Stimulated activated CD4-positive, alpha-beta T cell treated with anti-CD3 and anti-CD28 coated beads, Interleukin-15, amount 100 ng/mL, for 1 hour (primary cell): Measurements from ENCODE around the gene OXCT2.
"Not testable (repeated sequence)": the region's sequence is repeated elsewhere in the genome, so short reads cannot be mapped to it uniquely, and the experiment has no call there.

Experiments
- DNase-seq, 2 donors: peaks; one replicate each; pipeline ENCODE4 v3.0.0-alpha.2; 2020; ENCODE audit warnings: low read depth in 1 of 2, low spot score in 1 of 2

The OXCT2 gene

DNA sequence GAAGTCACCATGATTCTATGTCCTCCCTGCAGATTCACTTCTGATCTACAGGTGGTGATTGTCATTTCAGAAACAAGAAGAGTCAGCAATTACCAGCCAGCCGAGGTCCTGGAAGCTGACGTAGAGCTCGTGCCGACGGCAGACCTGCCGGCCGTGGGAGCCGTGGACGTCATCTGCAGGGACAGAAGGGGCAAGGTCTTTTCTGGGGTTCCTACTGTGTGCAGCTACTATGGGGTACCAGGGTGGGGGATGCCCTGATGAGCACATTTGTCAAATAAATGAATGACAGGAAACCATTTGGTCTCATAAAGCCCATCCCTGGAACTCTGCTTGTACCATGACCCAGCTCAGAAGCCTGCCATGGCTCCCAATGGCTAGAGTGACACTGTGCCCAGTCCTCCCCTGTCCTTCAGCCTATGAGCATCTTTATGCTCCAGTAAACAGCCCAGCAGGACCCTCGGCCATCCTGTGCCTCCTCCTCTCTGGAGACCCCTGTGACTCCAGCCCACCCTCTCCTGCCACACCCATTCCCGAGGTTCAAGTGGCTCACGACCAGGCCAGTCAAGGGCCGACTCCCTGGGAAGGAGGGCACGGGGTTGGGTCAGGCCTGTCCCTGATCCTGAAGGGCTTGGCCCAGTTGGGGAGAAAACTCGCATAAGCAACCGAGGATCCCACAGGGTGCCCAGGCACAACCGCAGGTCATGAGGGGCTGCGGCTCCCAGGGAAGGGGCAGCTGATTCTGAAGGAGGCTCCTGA, 7.4 kb downstream of the OXCT2 start:
- not testable (repeated sequence) for DNase-seq

- DNase-seq, result no peak
These were observed 8.3 kb downstream of the OXCT2 start for GRCh38 chr1:39762550-39763540.

GRCh38 chr1:39761557-39762260, 9.4 kb downstream of the OXCT2 start:
- no peak for DNase-seq

GRCh38 chr1:39761016-39761415, 10.1 kb downstream of the OXCT2 start:
- DNase-seq, result no peak

- DNase-seq, result no peak
These were observed 10.8 kb downstream of the OXCT2 start for GRCh38 chr1:39760074-39761008.

- DNase-seq, result no peak
These were observed 11.8 kb downstream of the OXCT2 start for GRCh38 chr1:39759436-39759726.

GRCh38 chr1:39758556-39759435, 12.4 kb downstream of the OXCT2 start:
- no peak for DNase-seq

DNA sequence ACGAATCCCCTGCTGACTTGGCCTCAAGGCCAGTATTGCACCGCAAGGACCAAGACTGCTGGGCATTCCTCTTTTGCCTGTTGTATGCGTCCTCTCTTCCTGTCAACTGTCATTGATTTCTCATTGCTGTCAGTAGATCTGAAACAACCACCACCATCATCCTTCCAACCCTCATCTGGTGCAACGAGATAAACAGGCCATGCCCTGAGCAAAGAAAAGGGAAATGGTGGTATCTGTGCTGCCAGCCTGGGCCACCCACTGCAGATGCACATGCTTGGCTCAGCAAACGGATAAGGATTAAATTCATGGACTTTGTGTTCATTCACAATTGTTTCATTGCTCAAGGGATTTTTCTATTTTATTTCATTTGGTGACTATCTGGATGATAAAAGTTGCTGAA, 13.6 kb downstream of the OXCT2 start:
- no peak for DNase-seq

DNA sequence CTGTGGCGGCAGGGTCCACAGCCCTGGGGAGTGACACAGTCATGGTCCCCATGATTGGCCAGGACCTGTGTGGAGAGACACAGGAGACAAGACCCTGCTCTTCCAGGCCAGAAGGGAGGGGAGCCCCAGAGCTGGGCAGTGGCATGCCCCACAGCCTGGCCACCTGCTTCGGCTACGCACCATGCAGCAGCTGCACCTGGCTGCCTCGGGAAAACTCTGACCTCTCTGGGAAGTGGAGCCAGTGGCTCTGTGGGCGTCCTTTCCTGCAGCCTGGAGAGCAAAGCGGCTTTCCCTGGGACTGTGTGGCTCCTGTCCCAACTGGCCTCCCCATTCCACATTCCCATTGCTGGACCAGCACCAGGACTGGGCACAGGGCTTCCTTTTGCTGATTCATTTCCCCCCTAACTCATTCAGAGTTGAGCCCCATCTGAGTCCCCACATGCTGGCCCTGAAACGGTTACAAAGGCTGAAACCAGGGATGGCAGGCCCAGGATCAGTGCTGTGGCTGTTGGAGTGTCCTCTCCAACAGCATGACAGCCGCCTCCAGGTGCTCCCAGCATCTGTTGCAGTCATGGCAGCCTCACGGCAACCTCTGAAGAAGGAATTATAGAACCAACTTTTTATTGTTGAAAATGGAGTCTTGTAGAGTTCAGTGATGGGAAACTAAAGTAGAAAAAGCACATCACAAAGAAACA, 15.0 kb downstream of the OXCT2 start:
- DNase-seq, result no peak

- DNase-seq, result no peak
These were observed 16.1 kb downstream of the OXCT2 start for GRCh38 chr1:39754906-39755504.

DNA sequence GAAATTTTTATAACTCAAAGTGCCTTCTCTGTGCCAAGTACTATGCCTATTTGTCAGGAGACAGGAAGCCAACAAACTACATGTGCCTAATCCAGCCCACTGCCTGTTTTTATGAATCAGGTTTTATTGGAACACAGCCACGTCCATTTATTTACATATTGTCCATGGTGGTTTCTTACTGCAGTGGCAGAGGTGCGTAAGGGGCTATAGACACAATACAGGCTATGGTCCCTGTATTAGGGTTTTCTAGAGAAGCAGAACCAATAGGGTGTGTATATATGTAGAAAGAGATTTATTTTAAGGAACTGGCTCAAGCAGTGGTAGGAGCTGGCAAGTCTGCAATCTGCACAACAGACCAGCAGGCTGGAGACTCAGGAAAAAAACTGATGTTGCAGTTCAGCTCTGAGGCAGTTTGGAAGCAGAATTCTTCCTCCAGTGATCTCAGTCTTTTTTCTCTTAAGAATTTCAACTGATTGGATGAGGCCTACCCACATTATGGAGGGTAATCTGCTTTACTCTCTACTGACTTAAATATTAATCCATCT, 17.1 kb downstream of the OXCT2 start:
- DNase-seq, result no peak

GRCh38 chr1:39753132-39754025, 17.8 kb downstream of the OXCT2 start:
- DNase-seq, result no peak

GRCh38 chr1:39752703-39753102, 18.4 kb downstream of the OXCT2 start:
- no peak for DNase-seq

- DNase-seq, result no peak
These were observed 19.6 kb downstream of the OXCT2 start for GRCh38 chr1:39751595-39751994.

- DNase-seq, result no peak
These were observed 26.0 kb downstream of the OXCT2 start for GRCh38 chr1:39745016-39745670.

DNA sequence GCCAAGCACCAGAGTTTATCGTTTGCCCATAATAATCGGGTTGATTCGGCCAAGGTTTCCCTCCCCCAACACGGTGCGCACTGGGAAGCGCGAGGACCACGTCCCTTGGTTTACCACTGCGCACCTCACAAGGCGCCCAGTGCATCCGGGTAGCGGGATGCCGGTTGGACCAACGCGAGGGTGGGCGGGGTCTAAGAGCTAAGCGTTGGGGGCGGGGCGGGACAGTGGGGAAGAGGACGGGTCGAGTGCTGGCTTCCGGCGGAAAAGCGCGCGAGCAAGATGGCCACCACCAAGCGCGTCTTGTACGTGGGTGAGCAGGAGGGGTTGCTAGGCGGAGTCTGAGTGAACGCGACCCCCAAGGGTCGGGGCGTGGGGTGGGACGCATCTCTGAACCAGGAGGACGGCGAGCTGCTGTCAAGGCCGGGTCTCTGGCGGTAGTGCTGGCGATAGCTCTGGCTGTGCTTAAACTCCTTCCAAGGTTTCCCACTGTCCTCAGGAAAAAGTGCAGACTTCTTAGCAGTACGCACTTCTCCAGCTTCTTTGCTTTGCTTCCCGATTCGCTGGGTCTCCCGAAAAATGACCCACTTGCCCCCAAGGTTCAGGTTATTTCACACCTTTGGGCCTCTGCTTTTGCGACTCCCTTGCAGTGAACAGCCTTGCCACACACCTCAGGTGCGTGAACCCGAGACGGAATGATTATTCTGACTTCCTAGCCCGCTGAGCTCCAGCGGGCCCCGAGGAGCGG, 32.4 kb downstream of the OXCT2 start, which contains the start of gene PPIE:
PPIE (plus strand) TSS at position 261 of the 745 bp plus-strand sequence; CDS start at position 280, 19 bp downstream.
- DNase-seq, result peak; percentile 85 to 95
